HepG2 (cell line): Measurements from ENCODE around the gene TMEM273. TPM values are rescaled to one million over a fixed set of nuclear protein-coding genes. Genes with fewer than 3 reads are reported as not detected.

Experiments used
- polyA plus RNA-seq, 8 experiments: library from polyadenylated mRNA; depleted of rRNA in 3 of 8; stranded (reverse) in 7 of 8; unstranded in 1 of 8; fragments of >200 nt; fragmentation: Illumina TruSeq in 4 of 8; extraction: Trizol in 4 of 8; gene quantifications; 2 replicates each; pipeline versions ENCODE4 v1.2.1 to v1.2.3, GENCODE V29; 2011 to 2016; ENCODE audit warnings: low read depth in 4 of 8, missing spikeins in 1 of 8, mixed read lengths in 1 of 8; ENCODE audit not compliant: insufficient read depth in 1 of 8
- total RNA-seq, 5 experiments: library from RNA; depleted of rRNA; stranded (reverse); fragments of >200 nt; fragmentation: Illumina TruSeq; extraction: Trizol; gene quantifications; 2 replicates each; pipeline ENCODE4 v1.2.3, GENCODE V29; 2016; ENCODE audit warnings: low read depth in 1 of 5
- TF ChIP-seq, protein P1 (sequence below): sonication (generic); formaldehyde crosslinking; IDR thresholded peaks from 2 replicates; pipeline ENCODE4 v1.5.0; 2020; ENCODE audit warnings: missing genetic modification reagents, mild to moderate bottlenecking, borderline replicate concordance

The TMEM273 gene
- total and polyA plus RNA-seq, 2 of the 13 experiments (the other 11 are each of a cell fraction or from before 2014, with no cell fraction given) = not detected

DNA sequence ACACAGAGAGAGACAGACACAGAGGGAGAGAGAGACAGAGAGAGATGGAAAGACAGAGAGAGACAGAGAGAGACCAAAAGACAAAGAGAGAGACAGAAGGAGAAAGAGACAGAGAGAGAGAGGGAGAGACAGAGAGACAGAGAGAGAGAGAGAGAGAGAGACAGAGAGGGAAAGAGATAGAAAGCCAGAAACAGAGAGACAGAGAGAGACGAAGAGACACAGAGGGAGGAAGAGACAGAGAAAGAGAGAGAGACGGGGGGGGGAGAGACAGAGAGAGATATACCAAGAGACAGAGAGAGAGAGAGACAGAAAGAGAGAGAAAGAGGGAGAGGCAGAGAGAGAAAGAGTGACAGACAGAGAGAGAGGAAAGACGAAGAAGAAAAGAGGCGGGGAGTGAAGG is 83.1 kb downstream of the TMEM273 start (continued):
- TF ChIP-seq, protein P1, sequence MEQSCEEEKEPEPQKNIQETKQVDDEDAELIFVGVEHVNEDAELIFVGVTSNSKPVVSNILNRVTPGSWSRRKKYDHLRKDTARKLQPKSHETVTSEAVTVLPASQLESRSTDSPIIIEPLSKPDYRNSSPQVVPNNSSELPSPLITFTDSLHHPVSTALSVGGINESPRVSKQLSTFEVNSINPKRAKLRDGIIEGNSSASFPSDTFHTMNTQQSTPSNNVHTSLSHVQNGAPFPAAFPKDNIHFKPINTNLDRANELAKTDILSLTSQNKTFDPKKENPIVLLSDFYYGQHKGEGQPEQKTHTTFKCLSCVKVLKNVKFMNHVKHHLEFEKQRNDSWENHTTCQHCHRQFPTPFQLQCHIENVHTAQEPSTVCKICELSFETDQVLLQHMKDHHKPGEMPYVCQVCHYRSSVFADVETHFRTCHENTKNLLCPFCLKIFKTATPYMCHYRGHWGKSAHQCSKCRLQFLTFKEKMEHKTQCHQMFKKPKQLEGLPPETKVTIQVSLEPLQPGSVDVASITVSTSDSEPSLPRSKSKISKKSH (CRISPR knock-in tag) = no peak

Other genes starting within 250 kb of the TMEM273 start
- gene LRRC18, start 248.6 kb downstream of the TMEM273 start, total RNA-seq (2016; rRNA removed; fragmentation: Illumina TruSeq; extraction: Trizol) = not detected in 2 replicates
- gene LRRC18, start 248.6 kb downstream of the TMEM273 start, polyA plus RNA-seq (2011; rRNA removed) = not detected in 2 replicates
- gene VSTM4, start 72.9 kb downstream of the TMEM273 start, total RNA-seq (2016; rRNA removed; fragmentation: Illumina TruSeq; extraction: Trizol) = not detected in 2 replicates
- not detected in 2 replicates for gene VSTM4, start 72.9 kb downstream of the TMEM273 start, polyA plus RNA-seq (2011; rRNA removed)
- gene FAM170B, start 54.4 kb downstream of the TMEM273 start, total RNA-seq (2016; rRNA removed; fragmentation: Illumina TruSeq; extraction: Trizol) = not detected in 2 replicates
- gene FAM170B, start 54.4 kb downstream of the TMEM273 start, polyA plus RNA-seq (2011; rRNA removed) = not detected in 2 replicates
- gene C10orf71, start 110.8 kb upstream of the TMEM273 start, total RNA-seq (2016; rRNA removed; fragmentation: Illumina TruSeq; extraction: Trizol) = not detected in 2 replicates
- not detected in 2 replicates for gene C10orf71, start 110.8 kb upstream of the TMEM273 start, polyA plus RNA-seq (2011; rRNA removed)
- gene DRGX, start 207.7 kb upstream of the TMEM273 start, total RNA-seq (2016; rRNA removed; fragmentation: Illumina TruSeq; extraction: Trizol) = not detected in 2 replicates
- gene DRGX, start 207.7 kb upstream of the TMEM273 start, polyA plus RNA-seq (2011; rRNA removed) = not detected in 2 replicates